H9 (cell line): ENCODE data around the gene ZSWIM3. TPM values are rescaled to one million over a fixed set of nuclear protein-coding genes. Genes with fewer than 3 reads are reported as not detected.
A peak's percentile ranks its signal among the peaks of the same experiment; 100 is the strongest.

Experiments used
- DNase-seq: peaks from one replicate; pipeline ENCODE4 v3.0.0-alpha.2; 2017
- H2AFZ ChIP-seq: one replicate; pipeline ENCODE4 v1.6.1; 2013; ENCODE audit warnings: mild to moderate bottlenecking, low read length, control low read depth, moderate library complexity
- H2AK5ac ChIP-seq: 2 replicates; pipeline ENCODE4 v1.6.1; 2013; ENCODE audit warnings: low read length, control low read depth, mixed read lengths; ENCODE audit not compliant: insufficient read length
- H2BK120ac ChIP-seq: one replicate; pipeline ENCODE4 v1.6.1; 2013; ENCODE audit warnings: low read depth, mild to moderate bottlenecking, low read length, control low read depth, inconsistent platforms; ENCODE audit not compliant: poor library complexity, severe bottlenecking
- H2BK12ac ChIP-seq: 2 replicates; pipeline ENCODE4 v1.6.1; 2013; ENCODE audit warnings: low read length, control low read depth, mixed read lengths, low read depth; ENCODE audit not compliant: insufficient read length
- H2BK15ac ChIP-seq: 2 replicates; pipeline ENCODE4 v1.6.1; 2013; ENCODE audit warnings: low read depth, low read length, control low read depth
- H2BK20ac ChIP-seq: one replicate; pipeline ENCODE4 v1.6.1; 2013; ENCODE audit warnings: low read depth, mild to moderate bottlenecking, low read length, control low read depth, inconsistent platforms; ENCODE audit not compliant: poor library complexity, severe bottlenecking
- H2BK5ac ChIP-seq: 2 replicates; pipeline ENCODE4 v1.6.1; 2013; ENCODE audit warnings: low read length, control low read depth, mixed read lengths; ENCODE audit not compliant: insufficient read length
- H3K14ac ChIP-seq: 2 replicates; pipeline ENCODE4 v1.6.1; 2013; ENCODE audit warnings: low read length, control low read depth; ENCODE audit not compliant: insufficient read depth
- H3K18ac ChIP-seq: 2 replicates; pipeline ENCODE4 v1.6.1; 2013; ENCODE audit warnings: low read depth, mild to moderate bottlenecking, mixed read lengths, low read length, control low read depth; ENCODE audit not compliant: insufficient read length
- H3K23ac ChIP-seq: 2 replicates; pipeline ENCODE4 v1.6.1; 2013; ENCODE audit warnings: low read length, control low read depth, mixed read lengths, low read depth; ENCODE audit not compliant: insufficient read length
- H3K23me2 ChIP-seq: 2 replicates; pipeline ENCODE4 v1.6.1; 2013; ENCODE audit warnings: low read depth, mild to moderate bottlenecking, mixed read lengths, low read length, control low read depth; ENCODE audit not compliant: insufficient read length, poor library complexity, severe bottlenecking
- H3K27ac ChIP-seq: 2 replicates; pipeline ENCODE4 v1.5.1; 2013; ENCODE audit warnings: low read length, control low read depth, mixed read lengths, low read depth; ENCODE audit not compliant: insufficient read length
- H3K27me3 ChIP-seq: 2 replicates; pipeline ENCODE4 v1.6.1; 2013; ENCODE audit warnings: low read length, control low read depth, inconsistent platforms; ENCODE audit not compliant: insufficient read depth
- H3K4ac ChIP-seq: 2 replicates; pipeline ENCODE4 v1.6.1; 2013; ENCODE audit warnings: low read depth, mild to moderate bottlenecking, control low read depth, inconsistent platforms, low read length, moderate library complexity
- H3K4me1 ChIP-seq: 2 replicates; pipeline ENCODE4 v1.6.1; 2013; ENCODE audit warnings: low read length, control low read depth, inconsistent platforms; ENCODE audit not compliant: insufficient read depth
- H3K4me2 ChIP-seq: 2 replicates; pipeline ENCODE4 v1.6.1; 2013; ENCODE audit warnings: low read length, control low read depth, mixed read lengths; ENCODE audit not compliant: insufficient read length, insufficient read depth
- H3K56ac ChIP-seq: 2 replicates; pipeline ENCODE4 v1.6.1; 2013; ENCODE audit warnings: low read depth, mild to moderate bottlenecking, mixed read lengths, low read length, control low read depth; ENCODE audit not compliant: insufficient read length
- H3K79me1 ChIP-seq: 2 replicates; pipeline ENCODE4 v1.6.1; 2013; ENCODE audit warnings: low read depth, mild to moderate bottlenecking, moderate library complexity, low read length, control low read depth, inconsistent platforms; ENCODE audit not compliant: insufficient read depth, poor library complexity, severe bottlenecking
- H3K79me2 ChIP-seq: 2 replicates; pipeline ENCODE4 v1.6.1; 2013; ENCODE audit warnings: low read length, control low read depth, inconsistent platforms; ENCODE audit not compliant: insufficient read depth
- H3K9ac ChIP-seq: 2 replicates; pipeline ENCODE4 v1.6.1; 2013; ENCODE audit warnings: low read length, control low read depth, mixed read lengths; ENCODE audit not compliant: insufficient read length; ENCODE audit errors: extremely low read depth
- H3K9me3 ChIP-seq: one replicate; pipeline ENCODE4 v1.6.1; 2013; ENCODE audit warnings: low read depth, low read length, inconsistent platforms; ENCODE audit not compliant: control insufficient read depth
- H3T11ph ChIP-seq: one replicate; pipeline ENCODE4 v1.6.1; 2013; ENCODE audit warnings: mild to moderate bottlenecking, low read length, control low read depth, inconsistent platforms
- H4K20me1 ChIP-seq: one replicate; pipeline ENCODE4 v1.6.1; 2013; ENCODE audit not compliant: control insufficient read depth, insufficient read length, insufficient read depth
- H4K5ac ChIP-seq: 2 replicates; pipeline ENCODE4 v1.6.1; 2013; ENCODE audit warnings: low read depth, mild to moderate bottlenecking, mixed read lengths, low read length, control low read depth; ENCODE audit not compliant: insufficient read length
- H4K8ac ChIP-seq: replicated peaks from 2 replicates; pipeline ENCODE4 v1.6.1; 2013; ENCODE audit warnings: low read length, control low read depth, mixed read lengths, low read depth; ENCODE audit not compliant: insufficient read length
- H4K91ac ChIP-seq: 2 replicates; pipeline ENCODE4 v1.6.1; 2013; ENCODE audit warnings: low read depth, mild to moderate bottlenecking, moderate library complexity, mixed read lengths, low read length, control low read depth; ENCODE audit not compliant: insufficient read length
- H3K27ac Mint-ChIP-seq, 3 experiments: 2 replicates in 2 of 3; 3 replicates in 1 of 3; pipeline ENCODE4 v1.8.0; 2020 to 2021; ENCODE audit warnings: mixed read lengths in 3 of 3, mild to moderate bottlenecking in 1 of 3, moderate library complexity in 1 of 3
- H3K27me3 Mint-ChIP-seq: 2 replicates; pipeline ENCODE4 v1.8.0; 2021; ENCODE audit warnings: low read depth, mild to moderate bottlenecking, moderate library complexity, mixed read lengths
- H3K36me3 Mint-ChIP-seq, 3 experiments: 2 replicates in 2 of 3; 3 replicates in 1 of 3; pipeline ENCODE4 v1.8.0; 2020 to 2021; ENCODE audit warnings: low read depth in 3 of 3, mixed read lengths in 3 of 3; ENCODE audit not compliant: insufficient read depth in 1 of 3
- H3K4me1 Mint-ChIP-seq, 2 experiments: 2 replicates each; pipeline ENCODE4 v1.8.0; 2020; ENCODE audit warnings: mixed read lengths in 2 of 2
- H3K4me3 Mint-ChIP-seq, 2 experiments: 2 replicates in 1 of 2; 3 replicates in 1 of 2; pipeline ENCODE4 v1.8.0; 2020 to 2021; ENCODE audit warnings: mild to moderate bottlenecking in 2 of 2, mixed read lengths in 2 of 2, moderate library complexity in 1 of 2
- H3K9me3 Mint-ChIP-seq, 2 experiments: 2 replicates in 1 of 2; 3 replicates in 1 of 2; pipeline ENCODE4 v1.8.0; 2020; ENCODE audit warnings: mild to moderate bottlenecking in 2 of 2, mixed read lengths in 2 of 2, moderate library complexity in 1 of 2
- WGBS: extraction: QIAGEN DNeasy Blood & Tissue Kit; methylation state at CpG from one replicate; pipeline ENCODE4 v1.1.7; 2013; ENCODE audit warnings: missing lambda C conversion rate, low lambda C conversion rate, mixed read lengths; ENCODE audit not compliant: insufficient read length; ENCODE audit errors: extremely low coverage; 5-methylcytosine and 5-hydroxymethylcytosine counted together
- total RNA-seq: library from RNA; stranded (reverse); gene quantifications from 2 replicates; pipeline ENCODE4 v1.2.1, GENCODE V29; 2021
- TF ChIP-seq, protein P1 (sequence below): fragments of 200-600 bp; sonication (generic); conservative IDR thresholded peaks from 3 replicates; pipeline ENCODE4 v1.8.0; 2021; ENCODE audit warnings: antibody characterized with exemption, mild to moderate bottlenecking

The ZSWIM3 gene
- total RNA-seq, 1 experiment from 2014 or later: 8.0 TPM

- Mint-ChIP-seq H3K4me1 (peaks cover 22% of the 10 kb centered on the region in 2 experiments), H3K36me3 (peaks cover 0 to 7% (median 2%) of the 10 kb centered on the region in 3 experiments; a peak in 3 of 7 replicates), H3K27ac (0 out of 7 replicates have a peak overlapping the region, but pooled peaks of 1 of the 3 experiments have one; percentile 61), H3K9me3 (no peaks in the 10 kb centered on the region), H3K4me3 (no peak overlapping the region), H3K27me3 (no peaks in the 10 kb centered on the region)
- no peak overlapping the region for H4K5ac ChIP-seq
- H2AK5ac ChIP-seq: no peak overlapping the region
- H3K4ac ChIP-seq: no peak overlapping the region
- peaks cover 2% of the 10 kb centered on the region for H4K20me1 ChIP-seq
- H3K79me1 ChIP-seq: no peaks in the 10 kb centered on the region
- H3K4me1 ChIP-seq: peaks cover 2% of the 10 kb centered on the region; the same call in 1 of the 2 replicates
- no peak overlapping the region for H4K8ac ChIP-seq
- no peak overlapping the region for H3K56ac ChIP-seq
- H2BK120ac ChIP-seq: no peak overlapping the region
- no peak overlapping the region for H2BK20ac ChIP-seq
- no peak overlapping the region for H3K27ac ChIP-seq
- no peaks in the 10 kb centered on the region for H3K9me3 ChIP-seq
- H2BK15ac ChIP-seq: no peak overlapping the region; the same call in 1 of the 2 replicates
- no peak overlapping the region for H3K9ac ChIP-seq
- H3T11ph ChIP-seq: no peak overlapping the region
- H3K4me2 ChIP-seq: no peak overlapping the region
- peaks cover 5% of the 10 kb centered on the region for H3K23me2 ChIP-seq
- peaks cover 3% of the 10 kb centered on the region; the same call in 1 of the 2 replicates for H3K79me2 ChIP-seq
- no peak overlapping the region for H2BK12ac ChIP-seq
- H3K14ac ChIP-seq: no peak overlapping the region
- TF ChIP-seq, protein P1, sequence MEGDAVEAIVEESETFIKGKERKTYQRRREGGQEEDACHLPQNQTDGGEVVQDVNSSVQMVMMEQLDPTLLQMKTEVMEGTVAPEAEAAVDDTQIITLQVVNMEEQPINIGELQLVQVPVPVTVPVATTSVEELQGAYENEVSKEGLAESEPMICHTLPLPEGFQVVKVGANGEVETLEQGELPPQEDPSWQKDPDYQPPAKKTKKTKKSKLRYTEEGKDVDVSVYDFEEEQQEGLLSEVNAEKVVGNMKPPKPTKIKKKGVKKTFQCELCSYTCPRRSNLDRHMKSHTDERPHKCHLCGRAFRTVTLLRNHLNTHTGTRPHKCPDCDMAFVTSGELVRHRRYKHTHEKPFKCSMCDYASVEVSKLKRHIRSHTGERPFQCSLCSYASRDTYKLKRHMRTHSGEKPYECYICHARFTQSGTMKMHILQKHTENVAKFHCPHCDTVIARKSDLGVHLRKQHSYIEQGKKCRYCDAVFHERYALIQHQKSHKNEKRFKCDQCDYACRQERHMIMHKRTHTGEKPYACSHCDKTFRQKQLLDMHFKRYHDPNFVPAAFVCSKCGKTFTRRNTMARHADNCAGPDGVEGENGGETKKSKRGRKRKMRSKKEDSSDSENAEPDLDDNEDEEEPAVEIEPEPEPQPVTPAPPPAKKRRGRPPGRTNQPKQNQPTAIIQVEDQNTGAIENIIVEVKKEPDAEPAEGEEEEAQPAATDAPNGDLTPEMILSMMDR: no peak
- no peak for DNase-seq
- H2BK5ac ChIP-seq: no peak overlapping the region
- H3K18ac ChIP-seq: no peak overlapping the region
- H4K91ac ChIP-seq: no peak overlapping the region
- H2AFZ ChIP-seq: no peak overlapping the region
- no CpG with 5 or more reads among the region's 7 CpGs for WGBS
- H3K23ac ChIP-seq: no peak overlapping the region
- no peaks in the 10 kb centered on the region for H3K27me3 ChIP-seq
Observed at GRCh38 chr20:45861221-45862075, 4.0 kb downstream of the ZSWIM3 start.
